Kidney (tissue), 14 donors: ENCODE results near the gene NR6A1. TPM values are rescaled to one million over a fixed set of nuclear protein-coding genes. Genes with fewer than 3 reads are reported as not detected.

ENCODE experiments used
- DNase-seq, 5 donors: peaks; one replicate each; pipeline ENCODE4 v3.0.0-alpha.2; 2013 to 2020
- FAIRE-seq: peaks from 2 replicates; lab custom pipeline; 2012; peaks lifted over from hg19 to GRCh38; lab: Jason Lieb, UNC
- H3K27ac ChIP-seq, 2 donors: one replicate each; pipeline ENCODE4 v1.7.0; 2013; ENCODE audit warnings: low read depth in 2 of 2, low read length in 2 of 2, inconsistent platforms in 1 of 2
- H3K27me3 ChIP-seq: one replicate; pipeline ENCODE4 v1.7.1; 2013; ENCODE audit warnings: low read length, inconsistent platforms; ENCODE audit not compliant: control insufficient read depth, insufficient read depth
- H3K36me3 ChIP-seq, 3 donors: one replicate each; pipeline versions ENCODE4 v1.7.0 to v1.7.1; 2013; ENCODE audit warnings: low read length in 3 of 3, control low read depth in 1 of 3, inconsistent platforms in 1 of 3; ENCODE audit not compliant: insufficient read depth in 3 of 3, control insufficient read depth in 2 of 3
- H3K4me1 ChIP-seq, 3 donors: one replicate each; pipeline versions ENCODE4 v1.7.0 to v1.7.1; 2013; ENCODE audit warnings: low read length in 3 of 3, inconsistent platforms in 1 of 3, low read depth in 1 of 3; ENCODE audit not compliant: control insufficient read depth in 2 of 3, insufficient read depth in 2 of 3
- H3K4me3 ChIP-seq, 3 donors: one replicate each; pipeline versions ENCODE4 v1.7.0 to v1.8.1; 2013; ENCODE audit warnings: low read length in 3 of 3, control low read depth in 1 of 3, inconsistent platforms in 1 of 3
- H3K9ac ChIP-seq, 3 donors: one replicate each; pipeline versions ENCODE4 v1.7.0 to v1.7.1; 2013; ENCODE audit warnings: low read length in 3 of 3, control low read depth in 1 of 3, inconsistent platforms in 1 of 3
- H3K9me3 ChIP-seq, 3 donors: one replicate each; pipeline versions ENCODE4 v1.7.0 to v1.7.1; 2013; ENCODE audit warnings: low read length in 3 of 3, control low read depth in 1 of 3, inconsistent platforms in 1 of 3; ENCODE audit not compliant: control insufficient read depth in 2 of 3, insufficient read depth in 1 of 3
- CTCF ChIP-seq: IDR thresholded peaks from 3 replicates; pipeline ENCODE4 v1.5.1; 2012; ENCODE audit warnings: mild to moderate bottlenecking, moderate library complexity, borderline replicate concordance; ENCODE audit not compliant: insufficient read depth; ENCODE audit errors: extremely low read depth
- intact Hi-C: fragments of 100-400 bp; cut with DNase I; formaldehyde crosslinking; loops from one replicate; pipeline ENCODE4 v1.11.1; 2022
- polyA plus RNA-seq: library from polyadenylated mRNA; stranded (reverse); fragments of 350-450 nt; fragmentation: Illumina TruSeq; extraction: RNeasy Lipid Tissue Mini Kit (QIAGEN cat#74804); gene quantifications from one replicate; pipeline ENCODE4 v1.2.3, GENCODE V29; 2014; ENCODE audit warnings: low read depth, low replicate concordance; ENCODE audit not compliant: insufficient read depth
- total RNA-seq: library from RNA; stranded (reverse); fragmentation: NEBNext Ultra II Directional; extraction: Animal tissue kit (Norgen Biotek cat#: 25700); gene quantifications from one replicate; pipeline ENCODE4 v1.2.1, GENCODE V29; 2021
- donor health status: control.
- donor health status: control.
- donor health status: control.
- donor health status: control.
- donor health status: control.
- donor health status: DM: yes; HTN: yes; CAD: no.
- donor health status: Normal renal cell carcinoma (clear cell type).

NR6A1 gene
- total and polyA plus RNA-seq, 2 donors from 2014 or later, result 1.2 to 3.5 TPM

GRCh38 chr9:124660341-124660801 is 110.7 kb downstream of the NR6A1 start:
- peak overlapping the region in 1 of 2 donors; percentile 33 for H3K27ac ChIP-seq
- peak overlapping the region; percentile 5 to 97 (median 60) for H3K9ac ChIP-seq
- no peaks in the 10 kb centered on the region for H3K9me3 ChIP-seq
- no peak for TF ChIP-seq CTCF
- H3K27me3 ChIP-seq, result no peaks in the 10 kb centered on the region
- DNase-seq (peak in 4 of 5 donors; percentile 74 to 92 (median 84)), FAIRE-seq (no peak)
- intact Hi-C loops, result no loop called here
- peak overlapping the region; percentile 55 to 96 (median 74) for H3K4me3 ChIP-seq
- no peaks in the 10 kb centered on the region for H3K36me3 ChIP-seq
- peaks cover 0 to 6% (median 3%) of the 10 kb centered on the region in 3 donors for H3K4me1 ChIP-seq

- intact Hi-C loops, result no loop called here
- H3K27me3 ChIP-seq, result no peaks in the 10 kb centered on the region
- H3K36me3 ChIP-seq, result no peaks in the 10 kb centered on the region
- H3K9ac ChIP-seq, result peak overlapping the region; percentile 1 to 97 (median 60)
- no peaks in the 10 kb centered on the region for H3K9me3 ChIP-seq
- no peak for FAIRE-seq
- peaks cover 0 to 6% (median 3%) of the 10 kb centered on the region in 3 donors for H3K4me1 ChIP-seq
- peak; percentile 89 to 96 (median 95) for DNase-seq
- TF ChIP-seq CTCF, result no peak
- peak overlapping the region; percentile 55 to 96 (median 74) for H3K4me3 ChIP-seq
- peak overlapping the region; percentile 24 to 60 for H3K27ac ChIP-seq
Observed at GRCh38 chr9:124659099-124659659, 111.9 kb downstream of the NR6A1 start.

GRCh38 chr9:124658165-124659017 is 112.7 kb downstream of the NR6A1 start:
- Histone ChIP-seq H3K27me3 (no peaks in the 10 kb centered on the region), H3K4me1 (peaks cover 0 to 6% (median 3%) of the 10 kb centered on the region in 3 donors), H3K9me3 (no peaks in the 10 kb centered on the region), H3K36me3 (no peaks in the 10 kb centered on the region), H3K9ac (peak overlapping the region; percentile 60 to 97 (median 63)), H3K4me3 (peak overlapping the region; percentile 55 to 96 (median 74)), H3K27ac (peak overlapping the region; percentile 24 to 60)
- peak; percentile 65 to 99 (median 96) for DNase-seq
- intact Hi-C loops, result no loop called here
- no peak for FAIRE-seq
- TF ChIP-seq CTCF, result no peak
